ENCODE results near the gene IL1R2.

GRCh38 chr2:102005989-102006885 is 14.5 kb downstream of the IL1R2 start:
- TF ChIP-seq USF2 (CRISPR knock-in tag; IDR thresholded peaks at IDR 0.05) (no peak), MAX (CRISPR knock-in tag; IDR thresholded peaks at IDR 0.05) (no peak), GTF2I (CRISPR knock-in tag; conservative IDR thresholded peaks at IDR 0.05) (no peak)
- TF ChIP-seq, protein P1, sequence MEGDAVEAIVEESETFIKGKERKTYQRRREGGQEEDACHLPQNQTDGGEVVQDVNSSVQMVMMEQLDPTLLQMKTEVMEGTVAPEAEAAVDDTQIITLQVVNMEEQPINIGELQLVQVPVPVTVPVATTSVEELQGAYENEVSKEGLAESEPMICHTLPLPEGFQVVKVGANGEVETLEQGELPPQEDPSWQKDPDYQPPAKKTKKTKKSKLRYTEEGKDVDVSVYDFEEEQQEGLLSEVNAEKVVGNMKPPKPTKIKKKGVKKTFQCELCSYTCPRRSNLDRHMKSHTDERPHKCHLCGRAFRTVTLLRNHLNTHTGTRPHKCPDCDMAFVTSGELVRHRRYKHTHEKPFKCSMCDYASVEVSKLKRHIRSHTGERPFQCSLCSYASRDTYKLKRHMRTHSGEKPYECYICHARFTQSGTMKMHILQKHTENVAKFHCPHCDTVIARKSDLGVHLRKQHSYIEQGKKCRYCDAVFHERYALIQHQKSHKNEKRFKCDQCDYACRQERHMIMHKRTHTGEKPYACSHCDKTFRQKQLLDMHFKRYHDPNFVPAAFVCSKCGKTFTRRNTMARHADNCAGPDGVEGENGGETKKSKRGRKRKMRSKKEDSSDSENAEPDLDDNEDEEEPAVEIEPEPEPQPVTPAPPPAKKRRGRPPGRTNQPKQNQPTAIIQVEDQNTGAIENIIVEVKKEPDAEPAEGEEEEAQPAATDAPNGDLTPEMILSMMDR (IDR thresholded peaks at IDR 0.05), result peak; percentile 48; the same call in 1 of the 2 replicates
